C4-2B (cell line): Measurements from ENCODE around the gene JAKMIP1.

Experiments
- ZFX ChIP-seq: fragments of 450-650 bp; IDR thresholded peaks from 2 replicates; pipeline ENCODE4 v1.6.1; 2017
- TF ChIP-seq, protein P1 (sequence below): fragments of 450-650 bp; conservative IDR thresholded peaks from 2 replicates; pipeline ENCODE4 v1.5.1; 2017; ENCODE audit warnings: mild to moderate bottlenecking

GRCh38 chr4:6177587-6178197 is 22.7 kb downstream of the JAKMIP1 start:
- TF ChIP-seq, protein P1, sequence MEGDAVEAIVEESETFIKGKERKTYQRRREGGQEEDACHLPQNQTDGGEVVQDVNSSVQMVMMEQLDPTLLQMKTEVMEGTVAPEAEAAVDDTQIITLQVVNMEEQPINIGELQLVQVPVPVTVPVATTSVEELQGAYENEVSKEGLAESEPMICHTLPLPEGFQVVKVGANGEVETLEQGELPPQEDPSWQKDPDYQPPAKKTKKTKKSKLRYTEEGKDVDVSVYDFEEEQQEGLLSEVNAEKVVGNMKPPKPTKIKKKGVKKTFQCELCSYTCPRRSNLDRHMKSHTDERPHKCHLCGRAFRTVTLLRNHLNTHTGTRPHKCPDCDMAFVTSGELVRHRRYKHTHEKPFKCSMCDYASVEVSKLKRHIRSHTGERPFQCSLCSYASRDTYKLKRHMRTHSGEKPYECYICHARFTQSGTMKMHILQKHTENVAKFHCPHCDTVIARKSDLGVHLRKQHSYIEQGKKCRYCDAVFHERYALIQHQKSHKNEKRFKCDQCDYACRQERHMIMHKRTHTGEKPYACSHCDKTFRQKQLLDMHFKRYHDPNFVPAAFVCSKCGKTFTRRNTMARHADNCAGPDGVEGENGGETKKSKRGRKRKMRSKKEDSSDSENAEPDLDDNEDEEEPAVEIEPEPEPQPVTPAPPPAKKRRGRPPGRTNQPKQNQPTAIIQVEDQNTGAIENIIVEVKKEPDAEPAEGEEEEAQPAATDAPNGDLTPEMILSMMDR = no peak
- TF ChIP-seq ZFX = no peak
